Liver (tissue), 3 donors: ENCODE measurements around the gene RASA3.

ENCODE experiments used
- ATF3 ChIP-seq: IDR thresholded peaks from 2 replicates; pipeline ENCODE4 v1.6.1; 2016; ENCODE audit warnings: antibody characterized with exemption
- CTCF ChIP-seq: fragments of 150-350 bp; IDR thresholded peaks from 2 replicates; pipeline ENCODE4 v1.5.1; 2017; ENCODE audit warnings: improper control_type of control experiment, low read depth, low read length; ENCODE audit not compliant: missing input control
- EGR1 ChIP-seq, 2 donors: IDR thresholded peaks; 2 replicates each; pipeline ENCODE4 v1.6.1; 2016 to 2018; ENCODE audit warnings: antibody characterized with exemption in 2 of 2, low read depth in 2 of 2
- GABPA ChIP-seq, 2 donors: IDR thresholded peaks in 1 of 2; conservative IDR thresholded peaks in 1 of 2; 2 replicates each; pipeline ENCODE4 v1.6.1; 2016; ENCODE audit warnings: antibody characterized with exemption in 2 of 2, mild to moderate bottlenecking in 1 of 2, moderate library complexity in 1 of 2
- NR2F2 ChIP-seq: IDR thresholded peaks from 2 replicates; pipeline ENCODE4 v1.6.1; 2016; ENCODE audit warnings: antibody characterized with exemption
- RAD21 ChIP-seq, 2 donors: IDR thresholded peaks; 2 replicates each; pipeline ENCODE4 v1.6.1; 2016; ENCODE audit warnings: antibody characterized with exemption in 2 of 2, mild to moderate bottlenecking in 2 of 2
- RXRA ChIP-seq, 2 donors: IDR thresholded peaks; 2 replicates each; pipeline ENCODE4 v1.6.1; 2017 to 2018; ENCODE audit warnings: antibody characterized with exemption in 2 of 2, mild to moderate bottlenecking in 1 of 2
- TAF1 ChIP-seq: conservative IDR thresholded peaks from 2 replicates; pipeline ENCODE4 v1.6.1; 2016; ENCODE audit warnings: antibody characterized with exemption, mild to moderate bottlenecking
- YY1 ChIP-seq: IDR thresholded peaks from 2 replicates; pipeline ENCODE4 v1.6.1; 2016; ENCODE audit warnings: antibody characterized with exemption, mild to moderate bottlenecking
- TF ChIP-seq, protein P1 (sequence below): IDR thresholded peaks from 2 replicates; pipeline ENCODE4 v1.6.1; 2016; ENCODE audit warnings: antibody characterized with exemption, mild to moderate bottlenecking
- TF ChIP-seq, protein P2 (sequence below): IDR thresholded peaks from 2 replicates; pipeline ENCODE4 v1.6.1; 2016; ENCODE audit warnings: antibody characterized with exemption
- donor health status: healthy.
- donor health status: healthy.

GRCh38 chr13:114082849-114083645, 49.4 kb downstream of the RASA3 start:
- no peak for TF ChIP-seq GABPA (IDR thresholded peaks at IDR 0.05 in 1 of 2, conservative IDR thresholded peaks at IDR 0.05 in 1 of 2)
- TF ChIP-seq CTCF = no peak
- no peak for TF ChIP-seq RAD21 (IDR thresholded peaks at IDR 0.05)
- TF ChIP-seq, protein P1, sequence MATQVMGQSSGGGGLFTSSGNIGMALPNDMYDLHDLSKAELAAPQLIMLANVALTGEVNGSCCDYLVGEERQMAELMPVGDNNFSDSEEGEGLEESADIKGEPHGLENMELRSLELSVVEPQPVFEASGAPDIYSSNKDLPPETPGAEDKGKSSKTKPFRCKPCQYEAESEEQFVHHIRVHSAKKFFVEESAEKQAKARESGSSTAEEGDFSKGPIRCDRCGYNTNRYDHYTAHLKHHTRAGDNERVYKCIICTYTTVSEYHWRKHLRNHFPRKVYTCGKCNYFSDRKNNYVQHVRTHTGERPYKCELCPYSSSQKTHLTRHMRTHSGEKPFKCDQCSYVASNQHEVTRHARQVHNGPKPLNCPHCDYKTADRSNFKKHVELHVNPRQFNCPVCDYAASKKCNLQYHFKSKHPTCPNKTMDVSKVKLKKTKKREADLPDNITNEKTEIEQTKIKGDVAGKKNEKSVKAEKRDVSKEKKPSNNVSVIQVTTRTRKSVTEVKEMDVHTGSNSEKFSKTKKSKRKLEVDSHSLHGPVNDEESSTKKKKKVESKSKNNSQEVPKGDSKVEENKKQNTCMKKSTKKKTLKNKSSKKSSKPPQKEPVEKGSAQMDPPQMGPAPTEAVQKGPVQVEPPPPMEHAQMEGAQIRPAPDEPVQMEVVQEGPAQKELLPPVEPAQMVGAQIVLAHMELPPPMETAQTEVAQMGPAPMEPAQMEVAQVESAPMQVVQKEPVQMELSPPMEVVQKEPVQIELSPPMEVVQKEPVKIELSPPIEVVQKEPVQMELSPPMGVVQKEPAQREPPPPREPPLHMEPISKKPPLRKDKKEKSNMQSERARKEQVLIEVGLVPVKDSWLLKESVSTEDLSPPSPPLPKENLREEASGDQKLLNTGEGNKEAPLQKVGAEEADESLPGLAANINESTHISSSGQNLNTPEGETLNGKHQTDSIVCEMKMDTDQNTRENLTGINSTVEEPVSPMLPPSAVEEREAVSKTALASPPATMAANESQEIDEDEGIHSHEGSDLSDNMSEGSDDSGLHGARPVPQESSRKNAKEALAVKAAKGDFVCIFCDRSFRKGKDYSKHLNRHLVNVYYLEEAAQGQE = no peak
- no peak for TF ChIP-seq YY1
- TF ChIP-seq RXRA (IDR thresholded peaks at IDR 0.05) = no peak
- TF ChIP-seq NR2F2 = no peak
- no peak for TF ChIP-seq ATF3
- TF ChIP-seq TAF1 = no peak
- TF ChIP-seq, protein P2, sequence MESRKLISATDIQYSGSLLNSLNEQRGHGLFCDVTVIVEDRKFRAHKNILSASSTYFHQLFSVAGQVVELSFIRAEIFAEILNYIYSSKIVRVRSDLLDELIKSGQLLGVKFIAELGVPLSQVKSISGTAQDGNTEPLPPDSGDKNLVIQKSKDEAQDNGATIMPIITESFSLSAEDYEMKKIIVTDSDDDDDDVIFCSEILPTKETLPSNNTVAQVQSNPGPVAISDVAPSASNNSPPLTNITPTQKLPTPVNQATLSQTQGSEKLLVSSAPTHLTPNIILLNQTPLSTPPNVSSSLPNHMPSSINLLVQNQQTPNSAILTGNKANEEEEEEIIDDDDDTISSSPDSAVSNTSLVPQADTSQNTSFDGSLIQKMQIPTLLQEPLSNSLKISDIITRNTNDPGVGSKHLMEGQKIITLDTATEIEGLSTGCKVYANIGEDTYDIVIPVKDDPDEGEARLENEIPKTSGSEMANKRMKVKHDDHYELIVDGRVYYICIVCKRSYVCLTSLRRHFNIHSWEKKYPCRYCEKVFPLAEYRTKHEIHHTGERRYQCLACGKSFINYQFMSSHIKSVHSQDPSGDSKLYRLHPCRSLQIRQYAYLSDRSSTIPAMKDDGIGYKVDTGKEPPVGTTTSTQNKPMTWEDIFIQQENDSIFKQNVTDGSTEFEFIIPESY = no peak
- TF ChIP-seq EGR1 (IDR thresholded peaks at IDR 0.05; ENCODE audit: low read depth in 2 of 2) = no peak
